Measurements from ENCODE around the gene DHRS2. TPM values are rescaled to one million over a fixed set of nuclear protein-coding genes. Genes with fewer than 3 reads are reported as not detected.
"Not testable (repeated sequence)": the region's sequence is repeated elsewhere in the genome, so short reads cannot be mapped to it uniquely, and the experiment has no call there.

The DHRS2 gene
- total and polyA plus RNA-seq, 8 donors = 0.26 to 1.1 (median 0.60) TPM

DNA sequence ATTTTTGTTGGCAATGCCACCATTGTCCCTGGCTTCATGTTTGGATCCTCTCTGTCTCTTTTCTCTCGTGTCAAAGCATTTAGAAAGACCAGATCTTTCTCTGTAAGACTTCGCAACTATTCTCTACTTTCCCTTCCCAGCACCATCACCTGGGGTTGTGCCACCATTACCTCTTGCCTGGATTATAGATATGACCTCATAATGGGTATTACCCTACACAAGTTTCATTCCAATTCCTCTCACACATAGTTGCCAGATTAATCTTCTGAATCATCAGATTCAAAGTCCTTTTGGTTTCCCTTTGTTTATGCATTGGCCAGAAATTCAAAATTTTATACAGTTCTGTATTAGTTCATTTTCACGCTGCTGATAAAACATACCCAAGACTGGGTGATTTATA lies 27.2 kb upstream of the DHRS2 start:
- DNase-seq = no peak
- Histone ChIP-seq H3K9me3 (no peaks in the 10 kb centered on the region), H3K36me3 (no peaks in the 10 kb centered on the region), H3K27me3 (no peaks in the 10 kb centered on the region), H3K4me1 (no peaks in the 10 kb centered on the region), H3K27ac (no peak overlapping the region), H3K4me3 (no peak overlapping the region)
- no peak for ATAC-seq
- TF ChIP-seq, protein P1, sequence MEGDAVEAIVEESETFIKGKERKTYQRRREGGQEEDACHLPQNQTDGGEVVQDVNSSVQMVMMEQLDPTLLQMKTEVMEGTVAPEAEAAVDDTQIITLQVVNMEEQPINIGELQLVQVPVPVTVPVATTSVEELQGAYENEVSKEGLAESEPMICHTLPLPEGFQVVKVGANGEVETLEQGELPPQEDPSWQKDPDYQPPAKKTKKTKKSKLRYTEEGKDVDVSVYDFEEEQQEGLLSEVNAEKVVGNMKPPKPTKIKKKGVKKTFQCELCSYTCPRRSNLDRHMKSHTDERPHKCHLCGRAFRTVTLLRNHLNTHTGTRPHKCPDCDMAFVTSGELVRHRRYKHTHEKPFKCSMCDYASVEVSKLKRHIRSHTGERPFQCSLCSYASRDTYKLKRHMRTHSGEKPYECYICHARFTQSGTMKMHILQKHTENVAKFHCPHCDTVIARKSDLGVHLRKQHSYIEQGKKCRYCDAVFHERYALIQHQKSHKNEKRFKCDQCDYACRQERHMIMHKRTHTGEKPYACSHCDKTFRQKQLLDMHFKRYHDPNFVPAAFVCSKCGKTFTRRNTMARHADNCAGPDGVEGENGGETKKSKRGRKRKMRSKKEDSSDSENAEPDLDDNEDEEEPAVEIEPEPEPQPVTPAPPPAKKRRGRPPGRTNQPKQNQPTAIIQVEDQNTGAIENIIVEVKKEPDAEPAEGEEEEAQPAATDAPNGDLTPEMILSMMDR (IDR thresholded peaks at IDR 0.05) = no peak
- intact Hi-C loops (cut with DNase I) = no loop called here

DNA sequence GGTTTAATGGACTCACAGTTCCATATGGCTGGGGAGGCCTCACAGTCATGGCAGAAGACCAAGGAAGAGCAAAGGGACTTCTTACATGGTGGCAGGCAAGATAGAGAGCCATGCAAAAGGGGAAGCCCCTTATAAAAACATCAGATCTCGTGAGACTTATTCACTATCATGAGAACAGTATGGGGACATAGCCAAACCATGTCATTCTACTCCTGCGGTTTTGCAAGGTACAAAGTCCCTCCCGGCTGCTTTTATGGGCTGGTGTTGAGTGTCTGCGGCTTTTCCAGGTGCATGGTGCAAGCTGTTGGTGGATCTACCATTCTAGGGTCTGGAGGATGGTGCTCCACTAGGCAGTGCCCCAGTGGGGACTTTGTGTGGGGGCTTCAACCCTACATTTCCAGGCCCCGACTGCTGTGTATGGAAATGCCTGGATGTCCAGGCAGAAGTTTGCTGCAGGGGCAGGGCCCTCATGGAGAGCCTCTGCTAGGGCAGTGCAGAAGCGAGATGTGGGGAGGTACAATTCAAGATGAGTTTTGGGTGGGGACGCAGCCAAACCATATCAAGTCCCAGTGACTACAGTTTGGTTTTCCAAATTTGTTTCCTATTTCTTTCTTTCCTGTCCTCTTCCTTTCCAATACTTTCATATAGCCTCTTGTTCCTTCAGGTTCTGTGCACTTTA lies 26.6 kb upstream of the DHRS2 start:
- DNase-seq; H3K36me3 ChIP-seq; H3K4me3 ChIP-seq; H3K27me3 ChIP-seq; ATAC-seq; H3K4me1 ChIP-seq; H3K9me3 ChIP-seq; intact Hi-C loops (cut with DNase I): not testable (repeated sequence)
- H3K27ac ChIP-seq = peak overlapping the region in 1 of 2 donors; percentile 34

DNA sequence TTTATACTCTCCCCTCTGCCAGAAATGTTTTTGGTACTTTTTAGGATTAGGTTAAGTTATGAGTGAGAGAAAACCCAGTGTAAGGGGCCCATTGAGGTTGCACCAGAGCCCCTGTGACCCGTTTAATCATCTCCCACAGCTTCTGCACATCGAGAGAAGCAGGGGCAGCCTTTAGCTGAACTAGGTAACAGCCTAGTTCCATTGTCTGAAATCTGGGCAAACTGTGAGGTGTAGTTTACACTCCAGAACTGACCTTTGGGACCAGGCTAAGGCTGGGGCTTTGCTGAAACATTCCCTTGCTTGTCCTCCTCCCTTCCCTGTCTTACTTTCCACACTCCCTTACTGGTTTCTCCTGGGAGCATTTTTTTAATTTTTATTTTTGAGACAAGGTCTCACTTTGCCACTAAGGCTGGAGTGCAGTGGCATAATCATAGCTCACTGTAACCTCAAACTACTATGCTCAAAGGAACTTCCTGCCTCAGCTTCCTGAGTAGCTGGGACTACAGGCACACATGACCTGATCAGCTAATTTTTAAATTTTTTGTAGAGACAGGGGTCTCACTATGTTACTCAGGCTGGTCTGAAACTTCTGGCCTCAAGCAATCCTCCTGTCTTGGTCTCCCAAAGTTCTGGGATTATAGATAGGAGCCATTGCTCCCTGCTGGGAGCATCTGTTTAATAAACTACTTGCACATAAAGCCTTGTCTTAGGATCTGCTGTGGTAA lies 25.9 kb upstream of the DHRS2 start:
- H3K4me1 ChIP-seq = no peaks in the 10 kb centered on the region
- TF ChIP-seq, protein P1 (IDR thresholded peaks at IDR 0.05) = no peak
- peak overlapping the region in 1 of 2 donors; percentile 34 for H3K27ac ChIP-seq
- H3K4me3 ChIP-seq = no peak overlapping the region
- intact Hi-C loops (cut with DNase I) = no loop called here
- H3K27me3 ChIP-seq = no peaks in the 10 kb centered on the region
- H3K9me3 ChIP-seq = no peaks in the 10 kb centered on the region
- DNase-seq = no peak
- no peak for ATAC-seq
- H3K36me3 ChIP-seq = no peaks in the 10 kb centered on the region

DNA sequence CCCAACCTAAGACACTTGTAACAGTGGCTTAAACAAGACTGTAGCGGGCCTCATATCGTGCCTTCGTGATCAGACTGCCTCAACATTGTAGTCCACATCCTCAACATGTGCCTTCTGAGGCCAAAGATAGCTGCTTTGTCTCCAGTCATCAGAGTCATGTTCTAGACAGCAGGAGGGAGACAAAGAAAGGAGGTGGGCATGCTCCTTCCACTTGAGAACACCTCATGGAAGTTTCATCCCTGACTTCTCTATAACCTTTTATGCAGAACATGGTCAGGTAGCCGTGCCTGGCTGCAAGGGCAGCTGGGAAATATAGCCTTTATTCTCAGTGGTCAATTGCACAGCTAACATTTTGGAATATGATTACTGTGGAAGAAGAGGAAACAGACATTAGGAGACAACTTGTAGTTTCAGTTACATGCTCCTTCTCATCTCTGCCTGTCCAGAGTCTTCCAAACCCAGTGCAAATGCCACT lies 25.3 kb upstream of the DHRS2 start:
- intact Hi-C loops (cut with DNase I) = no loop called here
- TF ChIP-seq, protein P1 (IDR thresholded peaks at IDR 0.05) = no peak
- no peak for ATAC-seq
- Histone ChIP-seq H3K27me3 (no peaks in the 10 kb centered on the region), H3K27ac (peak overlapping the region; percentile 38 to 56), H3K4me3 (no peak overlapping the region), H3K9me3 (no peaks in the 10 kb centered on the region), H3K4me1 (no peaks in the 10 kb centered on the region), H3K36me3 (no peaks in the 10 kb centered on the region)
- DNase-seq = no peak

DNA sequence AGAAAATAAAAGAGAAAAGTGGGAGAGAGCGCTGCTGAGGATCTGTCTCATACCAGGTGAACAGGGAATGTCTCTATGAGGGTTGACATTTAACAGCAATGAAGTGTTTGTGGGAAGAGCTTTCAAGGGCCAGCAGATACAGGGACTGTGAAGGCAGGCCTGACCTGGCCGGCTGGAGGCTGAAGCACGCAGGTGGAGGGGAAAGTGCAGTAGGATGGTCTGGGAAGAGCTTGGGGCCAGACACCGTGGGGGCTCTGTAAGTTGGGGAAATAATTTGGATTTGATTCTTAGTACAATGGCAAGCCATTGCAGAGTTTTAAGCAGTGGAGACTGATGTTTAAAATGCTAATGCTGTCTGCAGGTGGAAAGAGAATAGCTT lies 23.8 kb upstream of the DHRS2 start:
- Histone ChIP-seq H3K4me1 (no peaks in the 10 kb centered on the region), H3K27ac (peak overlapping the region; percentile 38 to 56), H3K36me3 (no peaks in the 10 kb centered on the region), H3K4me3 (peak overlapping the region in 1 of 2 donors; percentile 6), H3K27me3 (no peaks in the 10 kb centered on the region), H3K9me3 (no peaks in the 10 kb centered on the region)
- ATAC-seq (peak; percentile 83), DNase-seq (peak in 1 of 4 donors; percentile 46)
- intact Hi-C loops (cut with DNase I) = no loop called here
- TF ChIP-seq, protein P1 (IDR thresholded peaks at IDR 0.05) = no peak

Data from left lung (tissue), 10 donors.